Heart right ventricle (tissue), 16 donors: ENCODE measurements around the gene B4GALT6. TPM values are rescaled to one million over a fixed set of nuclear protein-coding genes. Genes with fewer than 3 reads are reported as not detected.

ENCODE experiments used
- ATAC-seq, 8 donors: fragments of 200-7000 bp; cut with Tn5 transposase; one replicate each; pipeline ENCODE4 v1.9.1; 2020; ENCODE audit warnings: mild to moderate bottlenecking in 8 of 8, moderate library complexity in 8 of 8, moderate number of reproducible peaks in 1 of 8
- DNase-seq, 2 donors: peaks; one replicate each; pipeline ENCODE4 v3.0.0-alpha.2; 2020
- H3K27ac ChIP-seq, 10 donors: fragments of 200-600 bp; sonication (generic) in 2 of 10; one replicate each; pipeline versions ENCODE4 v1.5.0 to v1.8.0; 2020 to 2022; ENCODE audit warnings: mild to moderate bottlenecking in 3 of 10
- H3K27me3 ChIP-seq, 7 donors: fragments of 200-600 bp; one replicate each; pipeline ENCODE4 v1.8.0; 2021 to 2022; ENCODE audit warnings: mild to moderate bottlenecking in 2 of 7
- H3K36me3 ChIP-seq, 9 donors: fragments of 200-600 bp; sonication (generic) in 1 of 9; one replicate each; pipeline versions ENCODE4 v1.5.0 to v1.8.0; 2020 to 2022; ENCODE audit warnings: mild to moderate bottlenecking in 2 of 9
- H3K4me1 ChIP-seq, 9 donors: fragments of 200-600 bp; sonication (generic) in 1 of 9; one replicate each; pipeline versions ENCODE4 v1.5.0 to v1.8.0; 2020 to 2022; ENCODE audit warnings: mild to moderate bottlenecking in 4 of 9
- H3K4me3 ChIP-seq, 10 donors: fragments of 200-600 bp; sonication (generic) in 2 of 10; one replicate each; pipeline versions ENCODE4 v1.5.0 to v1.8.0; 2020 to 2022; ENCODE audit warnings: mild to moderate bottlenecking in 7 of 10, moderate library complexity in 2 of 10
- H3K9me3 ChIP-seq, 11 donors: fragments of 200-600 bp in 10 of 11; sonication (generic) in 2 of 11; one replicate each; pipeline versions ENCODE4 v1.5.0 to v1.8.0; 2013 to 2022; ENCODE audit warnings: mild to moderate bottlenecking in 2 of 11, control low read depth in 1 of 11, moderate library complexity in 1 of 11
- CTCF ChIP-seq, 9 donors: fragments of 200-600 bp; sonication (generic) in 2 of 9; IDR thresholded peaks; one replicate each; pipeline versions ENCODE4 v1.5.0 to v1.8.0; 2021 to 2022; ENCODE audit warnings: antibody characterized with exemption in 9 of 9, mild to moderate bottlenecking in 5 of 9, moderate library complexity in 1 of 9
- WGBS, 2 donors: extraction: QIAGEN DNeasy Blood & Tissue Kit; methylation state at CpG; one replicate each; pipeline ENCODE4 v1.1.7; 2013; ENCODE audit warnings: inconsistent platforms in 1 of 2; 5-methylcytosine and 5-hydroxymethylcytosine counted together
- intact Hi-C, 10 donors: fragments of 100-400 bp; cut with DNase I; formaldehyde crosslinking; loops; one replicate each; pipeline versions ENCODE4 v1.11.1 to v1.14.2; 2022
- polyA plus RNA-seq, 2 donors: library from polyadenylated mRNA; stranded (reverse); fragments of 200-250 nt; gene quantifications; one replicate each; pipeline ENCODE4 v1.2.3, GENCODE V29; 2013
- total RNA-seq, 10 donors: library from RNA; stranded (reverse); fragmentation: NEBNext Ultra II Directional in 3 of 10; extraction: Animal tissue kit (Norgen Biotek cat#: 25700) in 3 of 10; gene quantifications; one replicate each; pipeline versions ENCODE4 v1.2.1 to v1.2.4, GENCODE V29; 2021 to 2023
- donor health status: Arrhythmogenic right ventricular cardiomyopathy.
- donor health status: ischemic (EF 13 %, LVEDD 7.1; RV severe dilation, severe dysfunction).
- donor health status: healthy with polysubstance abuse.
- donor health status: DM: no; HTN: yes; CAD: no.
- donor health status: DM: no; HTN: no; CAD: no.
- donor health status: ischemic (EF 25% LVEDD 6.9; RV normal size, moderate dysfunction).
- donor health status: ischemic (EF 25% LVEDD 5.7; RV mildly dilated, moderate dysfunction).
- donor health status: healthy.
- donor health status: DM: yes; HTN: yes; CAD: no.
- donor health status: Ischemic cardiomyopathy.
- donor health status: ischemic (EF 35%, LVEDD 5.7; RV mildly dilated, moderate dysfunction).
- donor health status: nonischemic (EF 11% LVEDD 7.7; RV severe dilation, severe dysfunction).
- donor health status: DM: yes; HTN: yes; CAD: no.
- donor health status: PGD.
- donor health status: ischemic (EF 29% LVEDD 5.4; RV normal size, mild dysfunction).
- donor health status: nonischemic (EF 23%, LVEDD 6.1; RV moderate dilation, normal function).

The B4GALT6 gene
- total and polyA plus RNA-seq, 12 donors, result 0.61 to 19.6 (median 7.8) TPM

- Histone ChIP-seq H3K4me1 (no peaks in the 10 kb centered on the region), H3K9me3 (peaks cover 0 to 5% (median 0%) of the 10 kb centered on the region in 11 donors), H3K36me3 (no peaks in the 10 kb centered on the region), H3K27me3 (peaks cover 0 to 6% (median 0%) of the 10 kb centered on the region in 7 donors), H3K4me3 (no peak overlapping the region), H3K27ac (no peak overlapping the region)
- no peak for TF ChIP-seq CTCF (IDR thresholded peaks at IDR 0.05)
- DNase-seq (no peak), ATAC-seq (no peak)
- intact Hi-C loops, result no loop called here
- WGBS, 2 donors, result 84 to 85% methylated on average over 8 of the region's 8 CpGs
These were observed 93.8 kb downstream of the B4GALT6 start for GRCh38 chr18:31590570-31590969.

- no peak for DNase-seq
- Histone ChIP-seq H3K4me1 (no peaks in the 10 kb centered on the region), H3K27me3 (peaks cover 0 to 5% (median 0%) of the 10 kb centered on the region in 7 donors), H3K36me3 (no peaks in the 10 kb centered on the region), H3K9me3 (no peaks in the 10 kb centered on the region), H3K27ac (no peak overlapping the region), H3K4me3 (no peak overlapping the region)
- 68 to 82% methylated on average over 4 of the region's 4 CpGs for WGBS, 2 donors
- no peak for TF ChIP-seq CTCF (IDR thresholded peaks at IDR 0.05)
- ATAC-seq, result no peak
- intact Hi-C loops, result no loop called here
These were observed 96.9 kb downstream of the B4GALT6 start for GRCh38 chr18:31587529-31587928.

- H3K4me1 ChIP-seq, result no peaks in the 10 kb centered on the region
- no peaks in the 10 kb centered on the region for H3K9me3 ChIP-seq
- H3K36me3 ChIP-seq, result no peaks in the 10 kb centered on the region
- 64 to 69% methylated on average over 5 of the region's 5 CpGs for WGBS, 2 donors
- no peak overlapping the region for H3K4me3 ChIP-seq
- H3K27ac ChIP-seq, result no peak overlapping the region
- H3K27me3 ChIP-seq, result peaks cover 0 to 5% (median 0%) of the 10 kb centered on the region in 7 donors
- no peak for DNase-seq
- intact Hi-C loops, result no loop called here
- ATAC-seq, result no peak
- no peak for TF ChIP-seq CTCF (IDR thresholded peaks at IDR 0.05)
These were observed 97.8 kb downstream of the B4GALT6 start for GRCh38 chr18:31586616-31587015.

GRCh38 chr18:31585991-31586390, 98.4 kb downstream of the B4GALT6 start:
- Histone ChIP-seq H3K4me1 (no peaks in the 10 kb centered on the region), H3K27me3 (peaks cover 0 to 5% (median 0%) of the 10 kb centered on the region in 7 donors), H3K36me3 (no peaks in the 10 kb centered on the region), H3K9me3 (no peaks in the 10 kb centered on the region), H3K27ac (no peak overlapping the region), H3K4me3 (no peak overlapping the region)
- 82 to 83% methylated on average over 5 of the region's 5 CpGs for WGBS, 2 donors
- no peak for ATAC-seq
- intact Hi-C loops, result no loop called here
- no peak for TF ChIP-seq CTCF (IDR thresholded peaks at IDR 0.05)
- DNase-seq, result no peak
